ENCODE data around the gene SNX17. TPM values are rescaled to one million over a fixed set of nuclear protein-coding genes. Genes with fewer than 3 reads are reported as not detected.
A peak's percentile ranks its signal among the peaks of the same experiment; 100 is the strongest.

SNX17 gene
- total and polyA plus RNA-seq, 2 donors (not counting 3 experiments of a cell fraction or from before 2014, with no cell fraction given): 103 to 130 TPM

DNA sequence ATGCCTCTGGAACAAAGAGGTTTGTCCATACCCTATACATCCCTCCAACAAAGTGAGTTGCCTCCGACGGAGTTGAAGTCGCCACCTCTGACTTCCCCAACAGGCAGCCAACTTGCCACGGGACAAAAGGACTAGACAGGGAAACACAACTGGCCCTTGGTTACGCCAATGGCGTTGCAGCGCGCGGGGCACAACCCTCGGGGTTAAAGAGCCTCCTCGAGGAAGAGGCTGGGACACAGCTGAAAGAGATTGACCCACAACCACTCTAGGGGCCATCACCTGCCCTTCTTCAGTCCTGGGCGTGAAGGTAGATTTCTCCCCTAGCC is 14.4 kb upstream of the SNX17 start:
- dilution Hi-C loops (cut with MboI; ENCODE audit: extremely low pct_ligation_motif_present, low sequenced_read_pairs): no loop called here
- CTCF ChIA-PET: interaction anchor here (0.6 to 1.8 kb wide), 4 partner anchors 10 to 275 kb away, joined by 3 to 8 read pairs (median 5); partner anchors contain the start of genes EIF2B4 and PPM1G
- POLR2A ChIA-PET: interaction anchor here (1.1 kb wide), 1 partner anchor 34 kb away, joined by 4 read pairs; no protein-coding TSS in a partner anchor
- H3K9me1 ChIP-seq (replicated peaks; ENCODE audit: control insufficient read depth, extremely low read depth, insufficient read depth, low read length): no peaks in the 10 kb centered on the region
- BruUV-seq (replicated peaks): no TSS peak
- peak overlapping the region; percentile 99 for H3K4me2 ChIP-seq (ENCODE audit: insufficient read depth, low read length)
- no peak for FAIRE-seq
- H3K27ac ChIP-seq (ENCODE audit: insufficient read depth, low read depth, low read length): peak overlapping the region; percentile 83
- intact Hi-C loops (cut with micrococcal nuclease): loop anchor here (1.0 to 5.0 kb wide), 6 partner anchors 14 to 327 kb away; partner anchors contain the start of genes CAD, EIF2B4, MPV17 and NRBP1
- H3K27me3 ChIP-seq (ENCODE audit: control insufficient read depth in 2 of 2, insufficient read depth in 2 of 2, low read length in 2 of 2): no peaks in the 10 kb centered on the region
- H4K20me1 ChIP-seq (replicated peaks; ENCODE audit: control insufficient read depth, extremely low read depth, insufficient read depth, low read length): no peaks in the 10 kb centered on the region
- peaks cover 64% of the 10 kb centered on the region for H3K79me2 ChIP-seq (ENCODE audit: control insufficient read depth, insufficient read depth, low read length)
- H3K4me3 ChIP-seq (replicated peaks in 1 of 3; ENCODE audit: insufficient read depth in 1 of 3, low read depth in 1 of 3, low read length in 3 of 3): peak overlapping the region; percentile 40 to 90 (median 63)
- no peaks in the 10 kb centered on the region for H3K9me3 ChIP-seq (replicated peaks; ENCODE audit: control insufficient read depth, insufficient read depth, low read length)
- no peaks in the 10 kb centered on the region for H3K36me3 ChIP-seq (ENCODE audit: control insufficient read depth in 2 of 2, extremely low read depth in 1 of 2, insufficient read depth in 2 of 2, low read length in 2 of 2)
- peak overlapping the region; percentile 95 for H3K9ac ChIP-seq (replicated peaks; ENCODE audit: extremely low read depth, insufficient read depth, low read length)
- DNase-seq (ENCODE audit: low read depth, low spot score): peak; percentile 77
- peaks cover 16% of the 10 kb centered on the region for H3K4me1 ChIP-seq (ENCODE audit: control insufficient read depth, extremely low read depth, insufficient read depth, low read length)
- H2AFZ ChIP-seq (ENCODE audit: low read depth, low read length): peak overlapping the region; percentile 83
- no peak for TF ChIP-seq CTCF (IDR thresholded peaks at IDR 0.05; ENCODE audit: extremely low read depth in 1 of 2, insufficient read depth in 1 of 2, low read depth in 1 of 2, low read length in 2 of 2)
- TF ChIP-seq, protein P1, sequence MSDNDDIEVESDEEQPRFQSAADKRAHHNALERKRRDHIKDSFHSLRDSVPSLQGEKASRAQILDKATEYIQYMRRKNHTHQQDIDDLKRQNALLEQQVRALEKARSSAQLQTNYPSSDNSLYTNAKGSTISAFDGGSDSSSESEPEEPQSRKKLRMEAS (IDR thresholded peaks at IDR 0.05; ENCODE audit: insufficient read depth, insufficient read length): no peak
